Breast epithelium (tissue), 4 donors: ENCODE results near the gene USP43. TPM values are rescaled to one million over a fixed set of nuclear protein-coding genes. Genes with fewer than 3 reads are reported as not detected.

ENCODE experiments used
- DNase-seq, 2 donors: peaks; one replicate each; pipeline ENCODE4 v3.0.0-alpha.2; 2019; ENCODE audit warnings: low spot score in 2 of 2
- H3K27ac ChIP-seq, 2 donors: fragments of 200-600 bp; sonication (generic) in 1 of 2; one replicate each; pipeline ENCODE4 v1.5.1; 2016 to 2019; ENCODE audit warnings: mild to moderate bottlenecking in 1 of 2
- H3K27me3 ChIP-seq, 2 donors: fragments of 200-600 bp; sonication (generic) in 1 of 2; one replicate each; pipeline versions ENCODE4 v1.5.1 to v1.6.0; 2017 to 2019; ENCODE audit warnings: control low read depth in 1 of 2, mild to moderate bottlenecking in 1 of 2
- H3K36me3 ChIP-seq: fragments of 200-600 bp; one replicate; pipeline ENCODE4 v1.5.1; 2019
- H3K4me1 ChIP-seq, 2 donors: fragments of 200-600 bp; sonication (generic); one replicate each; pipeline ENCODE4 v1.5.1; 2016 to 2019; ENCODE audit warnings: control low read depth in 1 of 2
- H3K4me3 ChIP-seq, 3 donors: fragments of 200-600 bp; sonication (generic); 1 replicate in 2 of 3; 2 replicates in 1 of 3; pipeline ENCODE4 v1.5.1; 2016 to 2019; ENCODE audit warnings: mild to moderate bottlenecking in 3 of 3, moderate library complexity in 2 of 3
- H3K9me3 ChIP-seq, 2 donors: fragments of 200-600 bp; sonication (generic) in 1 of 2; one replicate each; pipeline ENCODE4 v1.5.1; 2016 to 2019; ENCODE audit warnings: control low read depth in 1 of 2
- POLR2A ChIP-seq: fragments of 450-650 bp; IDR thresholded peaks from one replicate; pipeline ENCODE4 v1.6.1; 2016; ENCODE audit warnings: antibody characterized with exemption, mild to moderate bottlenecking, moderate library complexity
- POLR2AphosphoS5 ChIP-seq, 3 donors: sonication (generic); formaldehyde crosslinking; IDR thresholded peaks; one replicate each; pipeline ENCODE4 v1.6.1; 2017; ENCODE audit warnings: antibody characterized with exemption in 3 of 3
- intact Hi-C: fragments of 100-400 bp; cut with DNase I; formaldehyde crosslinking; loops from one replicate; pipeline ENCODE4 v1.15.1; 2023; ENCODE audit warnings: low total_unique reads
- total RNA-seq, 3 donors: library from RNA; depleted of rRNA; stranded (reverse); fragments of >200 nt; gene quantifications; one replicate each; pipeline ENCODE4 v1.1.0, GENCODE V29; 2016
- TF ChIP-seq, protein P1 (sequence below), 3 donors: fragments of 450-650 bp; IDR thresholded peaks; one replicate each; pipeline ENCODE4 v1.5.1; 2016 to 2017; ENCODE audit warnings: antibody characterized with exemption in 3 of 3, mild to moderate bottlenecking in 3 of 3, moderate library complexity in 3 of 3

The USP43 gene
- total RNA-seq, 3 donors from 2014 or later, result 0.32 to 6.1 (median 3.9) TPM

DNA sequence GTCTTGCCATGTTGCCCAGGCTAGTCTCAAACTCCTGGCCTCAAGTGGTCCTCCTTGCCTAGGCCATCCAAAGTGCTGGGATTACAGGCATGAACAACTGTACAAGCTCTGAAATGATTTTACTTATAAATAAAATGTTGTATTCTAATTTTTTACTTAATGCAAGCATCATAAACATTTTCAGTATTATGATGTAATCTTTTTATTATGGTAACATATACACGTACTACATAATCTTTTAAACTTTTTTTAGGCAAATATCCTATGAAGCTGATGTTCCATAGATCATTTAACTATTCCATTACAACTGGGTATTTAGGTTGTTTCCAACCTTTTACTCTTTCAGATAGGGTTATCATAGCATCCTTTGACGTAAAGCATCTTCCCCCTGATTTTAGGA is 33.8 kb upstream of the USP43 start:
- Histone ChIP-seq H3K36me3 (no peaks in the 10 kb centered on the region), H3K4me1 (no peaks in the 10 kb centered on the region), H3K4me3 (no peak overlapping the region), H3K9me3 (no peaks in the 10 kb centered on the region), H3K27me3 (no peaks in the 10 kb centered on the region), H3K27ac (no peak overlapping the region)
- TF ChIP-seq, protein P1, sequence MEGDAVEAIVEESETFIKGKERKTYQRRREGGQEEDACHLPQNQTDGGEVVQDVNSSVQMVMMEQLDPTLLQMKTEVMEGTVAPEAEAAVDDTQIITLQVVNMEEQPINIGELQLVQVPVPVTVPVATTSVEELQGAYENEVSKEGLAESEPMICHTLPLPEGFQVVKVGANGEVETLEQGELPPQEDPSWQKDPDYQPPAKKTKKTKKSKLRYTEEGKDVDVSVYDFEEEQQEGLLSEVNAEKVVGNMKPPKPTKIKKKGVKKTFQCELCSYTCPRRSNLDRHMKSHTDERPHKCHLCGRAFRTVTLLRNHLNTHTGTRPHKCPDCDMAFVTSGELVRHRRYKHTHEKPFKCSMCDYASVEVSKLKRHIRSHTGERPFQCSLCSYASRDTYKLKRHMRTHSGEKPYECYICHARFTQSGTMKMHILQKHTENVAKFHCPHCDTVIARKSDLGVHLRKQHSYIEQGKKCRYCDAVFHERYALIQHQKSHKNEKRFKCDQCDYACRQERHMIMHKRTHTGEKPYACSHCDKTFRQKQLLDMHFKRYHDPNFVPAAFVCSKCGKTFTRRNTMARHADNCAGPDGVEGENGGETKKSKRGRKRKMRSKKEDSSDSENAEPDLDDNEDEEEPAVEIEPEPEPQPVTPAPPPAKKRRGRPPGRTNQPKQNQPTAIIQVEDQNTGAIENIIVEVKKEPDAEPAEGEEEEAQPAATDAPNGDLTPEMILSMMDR (IDR thresholded peaks at IDR 0.05), result no peak
- TF ChIP-seq POLR2A (no peak), POLR2AphosphoS5 (IDR thresholded peaks at IDR 0.05) (no peak)
- DNase-seq, result no peak
- intact Hi-C loops, result no loop called here

DNA sequence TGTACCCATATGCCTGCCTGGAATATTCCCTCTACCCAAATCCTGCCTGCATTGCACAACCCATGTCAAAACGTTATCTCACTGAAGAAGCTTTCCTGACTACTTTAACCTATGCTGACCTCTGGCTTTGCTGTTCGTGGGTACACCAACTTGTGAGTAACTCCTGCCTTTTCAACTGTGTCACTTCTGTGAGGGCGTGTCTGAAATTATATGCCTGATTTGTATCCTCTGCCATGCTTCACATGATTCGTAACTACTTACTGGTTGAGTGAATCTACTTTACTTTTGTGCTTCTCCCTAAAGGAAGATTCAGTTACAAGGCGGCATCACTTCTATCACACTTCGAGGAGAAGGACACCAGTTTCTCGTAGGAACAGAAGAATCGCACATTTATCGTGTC is 33.3 kb upstream of the USP43 start:
- no peaks in the 10 kb centered on the region for H3K27me3 ChIP-seq
- TF ChIP-seq POLR2AphosphoS5 (IDR thresholded peaks at IDR 0.05) (no peak), POLR2A (no peak)
- TF ChIP-seq, protein P1 (IDR thresholded peaks at IDR 0.05), result no peak
- no peaks in the 10 kb centered on the region for H3K9me3 ChIP-seq
- no peaks in the 10 kb centered on the region for H3K4me1 ChIP-seq
- intact Hi-C loops, result no loop called here
- H3K27ac ChIP-seq, result no peak overlapping the region
- no peak overlapping the region for H3K4me3 ChIP-seq
- no peaks in the 10 kb centered on the region for H3K36me3 ChIP-seq
- DNase-seq, result no peak

DNA sequence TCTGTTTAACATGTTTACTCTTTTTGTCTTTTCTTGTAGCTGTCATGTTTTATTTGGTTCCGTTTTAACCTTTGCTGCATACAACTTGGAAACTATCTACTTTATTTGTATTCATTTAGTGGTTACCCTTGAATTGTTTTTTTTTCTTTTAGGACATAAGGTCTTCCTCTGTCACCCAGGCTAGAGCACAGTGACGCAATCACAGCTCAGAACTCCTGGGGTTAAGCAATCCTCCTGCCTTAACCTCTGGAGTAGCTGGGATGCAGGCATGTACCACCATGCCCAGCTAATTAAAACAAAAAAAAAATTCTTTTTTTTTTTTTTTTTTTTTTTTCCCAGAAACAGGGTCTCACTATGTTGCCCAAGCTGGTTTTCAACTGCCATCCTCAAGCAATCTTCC is 29.8 kb upstream of the USP43 start:
- intact Hi-C loops, result no loop called here
- Histone ChIP-seq H3K9me3 (no peaks in the 10 kb centered on the region), H3K36me3 (no peaks in the 10 kb centered on the region), H3K27ac (no peak overlapping the region), H3K4me1 (no peaks in the 10 kb centered on the region), H3K4me3 (no peak overlapping the region), H3K27me3 (no peaks in the 10 kb centered on the region)
- TF ChIP-seq, protein P1 (IDR thresholded peaks at IDR 0.05), result no peak
- TF ChIP-seq POLR2A, result no peak
- TF ChIP-seq POLR2AphosphoS5 (IDR thresholded peaks at IDR 0.05), result no peak
- DNase-seq, result no peak

GRCh38 chr17:9622961-9623360 is 22.4 kb upstream of the USP43 start:
- H3K9me3 ChIP-seq, result peaks cover 0 to 30% of the 10 kb centered on the region in 2 donors
- no peaks in the 10 kb centered on the region for H3K36me3 ChIP-seq
- DNase-seq, result no peak
- H3K4me1 ChIP-seq, result no peaks in the 10 kb centered on the region
- no peaks in the 10 kb centered on the region for H3K27me3 ChIP-seq
- TF ChIP-seq POLR2A, result no peak
- TF ChIP-seq, protein P1 (IDR thresholded peaks at IDR 0.05), result no peak
- no peak for TF ChIP-seq POLR2AphosphoS5 (IDR thresholded peaks at IDR 0.05)
- intact Hi-C loops, result no loop called here
- H3K27ac ChIP-seq, result no peak overlapping the region
- H3K4me3 ChIP-seq, result no peak overlapping the region

GRCh38 chr17:9628509-9628908 is 16.8 kb upstream of the USP43 start:
- no peak for DNase-seq
- Histone ChIP-seq H3K9me3 (peaks cover 0 to 17% of the 10 kb centered on the region in 2 donors), H3K4me3 (no peak overlapping the region), H3K27ac (no peak overlapping the region), H3K4me1 (no peaks in the 10 kb centered on the region), H3K27me3 (no peaks in the 10 kb centered on the region), H3K36me3 (no peaks in the 10 kb centered on the region)
- no peak for TF ChIP-seq POLR2AphosphoS5 (IDR thresholded peaks at IDR 0.05)
- TF ChIP-seq, protein P1 (IDR thresholded peaks at IDR 0.05), result no peak
- no peak for TF ChIP-seq POLR2A
- intact Hi-C loops, result no loop called here
